Astrocyte (in vitro differentiated cells and primary cell): ENCODE data around the gene MTUS2. TPM values are rescaled to one million over a fixed set of nuclear protein-coding genes. Genes with fewer than 3 reads are reported as not detected.

Experiments
- DNase-seq: peaks from one replicate; pipeline ENCODE4 v3.0.0-alpha.2; 2010; ENCODE audit warnings: low read depth
- FAIRE-seq: peaks from 2 replicates; lab custom pipeline; 2011; peaks lifted over from hg19 to GRCh38; lab: Jason Lieb, UNC
- H2AFZ ChIP-seq: 2 replicates; pipeline ENCODE4 v1.6.0; 2012; ENCODE audit warnings: low read depth, low read length, inconsistent platforms
- H3K27ac ChIP-seq: 2 replicates; pipeline ENCODE4 v1.5.1; 2011; ENCODE audit warnings: low read depth, low read length, inconsistent platforms
- H3K27me3 ChIP-seq: 2 replicates; pipeline ENCODE4 v1.6.0; 2011; ENCODE audit warnings: low read length, inconsistent platforms; ENCODE audit not compliant: insufficient read depth
- H3K36me3 ChIP-seq: 2 replicates; pipeline ENCODE4 v1.5.1; 2011; ENCODE audit warnings: low read length, inconsistent platforms; ENCODE audit not compliant: insufficient read depth
- H3K4me1 ChIP-seq: 2 replicates; pipeline ENCODE4 v1.5.1; 2011; ENCODE audit warnings: low read length, inconsistent platforms; ENCODE audit not compliant: insufficient read depth
- H3K4me2 ChIP-seq: 2 replicates; pipeline ENCODE4 v1.6.0; 2012; ENCODE audit warnings: low read length, inconsistent platforms
- H3K4me3 ChIP-seq: 2 replicates; pipeline ENCODE4 v1.5.1; 2011; ENCODE audit warnings: low read depth, mild to moderate bottlenecking, low read length, inconsistent platforms; ENCODE audit not compliant: insufficient read depth
- H3K79me2 ChIP-seq: 2 replicates; pipeline ENCODE4 v1.6.0; 2012; ENCODE audit warnings: mild to moderate bottlenecking, low read length, inconsistent platforms; ENCODE audit not compliant: insufficient read depth
- H3K9ac ChIP-seq: 2 replicates; pipeline ENCODE4 v1.6.0; 2012; ENCODE audit warnings: mild to moderate bottlenecking, low read length, inconsistent platforms
- H3K9me3 ChIP-seq: 2 replicates; pipeline ENCODE4 v1.5.1; 2012; ENCODE audit warnings: low read depth, mild to moderate bottlenecking, low read length, inconsistent platforms; ENCODE audit not compliant: insufficient read depth
- H4K20me1 ChIP-seq: 2 replicates; pipeline ENCODE4 v1.6.0; 2012; ENCODE audit warnings: low read length, inconsistent platforms; ENCODE audit not compliant: insufficient read depth
- H3K27ac Mint-ChIP-seq: one replicate; pipeline ENCODE4 v1.8.0; 2021; ENCODE audit warnings: mild to moderate bottlenecking, mixed read lengths; ENCODE audit not compliant: unreplicated experiment
- H3K27me3 Mint-ChIP-seq: one replicate; pipeline ENCODE4 v1.8.0; 2021; ENCODE audit warnings: low read depth, mixed read lengths; ENCODE audit not compliant: unreplicated experiment
- H3K36me3 Mint-ChIP-seq: one replicate; pipeline ENCODE4 v1.8.0; 2021; ENCODE audit warnings: low read depth, mixed read lengths; ENCODE audit not compliant: unreplicated experiment
- H3K4me1 Mint-ChIP-seq: one replicate; pipeline ENCODE4 v1.8.0; 2021; ENCODE audit warnings: low read depth, mixed read lengths; ENCODE audit not compliant: unreplicated experiment
- H3K4me3 Mint-ChIP-seq: one replicate; pipeline ENCODE4 v1.8.0; 2021; ENCODE audit warnings: mild to moderate bottlenecking, moderate library complexity, mixed read lengths; ENCODE audit not compliant: unreplicated experiment
- H3K9me3 Mint-ChIP-seq: one replicate; pipeline ENCODE4 v1.8.0; 2021; ENCODE audit warnings: mild to moderate bottlenecking, mixed read lengths; ENCODE audit not compliant: unreplicated experiment
- EZH2 ChIP-seq: IDR thresholded peaks from 2 replicates; pipeline ENCODE4 v1.6.1; 2012; ENCODE audit warnings: mild to moderate bottlenecking, low read length, inconsistent platforms; ENCODE audit not compliant: insufficient read depth
- total RNA-seq: library from RNA; stranded (reverse); gene quantifications from 2 replicates; pipeline ENCODE4 v1.2.1, GENCODE V29; 2021
- TF ChIP-seq, protein P1 (sequence below): IDR thresholded peaks from 2 replicates; pipeline ENCODE4 v1.5.1; 2011; ENCODE audit warnings: low read depth, mild to moderate bottlenecking, inconsistent platforms, low read length, moderate library complexity; ENCODE audit not compliant: insufficient read depth

MTUS2 gene
- total RNA-seq, 1 donor from 2014 or later: 0.50 TPM

- Mint-ChIP-seq H3K9me3 (no peaks in the 10 kb centered on the region), H3K4me3 (no peak overlapping the region), H3K27ac (peak overlapping the region; percentile 13), H3K36me3 (peaks cover 44% of the 10 kb centered on the region), H3K4me1 (peaks cover 23% of the 10 kb centered on the region), H3K27me3 (no peaks in the 10 kb centered on the region)
- no peak overlapping the region for H3K4me2 ChIP-seq
- H3K4me1 ChIP-seq: peaks cover 42% of the 10 kb centered on the region
- H3K36me3 ChIP-seq: peaks cover 30% of the 10 kb centered on the region
- H3K27ac ChIP-seq: no peak overlapping the region
- H3K9me3 ChIP-seq: no peaks in the 10 kb centered on the region
- H2AFZ ChIP-seq: no peak overlapping the region
- no peak for DNase-seq
- FAIRE-seq: no peak
- H4K20me1 ChIP-seq: peaks cover 6% of the 10 kb centered on the region
- H3K79me2 ChIP-seq: no peaks in the 10 kb centered on the region
- H3K9ac ChIP-seq: no peak overlapping the region
- TF ChIP-seq EZH2: no peak
- TF ChIP-seq, protein P1, sequence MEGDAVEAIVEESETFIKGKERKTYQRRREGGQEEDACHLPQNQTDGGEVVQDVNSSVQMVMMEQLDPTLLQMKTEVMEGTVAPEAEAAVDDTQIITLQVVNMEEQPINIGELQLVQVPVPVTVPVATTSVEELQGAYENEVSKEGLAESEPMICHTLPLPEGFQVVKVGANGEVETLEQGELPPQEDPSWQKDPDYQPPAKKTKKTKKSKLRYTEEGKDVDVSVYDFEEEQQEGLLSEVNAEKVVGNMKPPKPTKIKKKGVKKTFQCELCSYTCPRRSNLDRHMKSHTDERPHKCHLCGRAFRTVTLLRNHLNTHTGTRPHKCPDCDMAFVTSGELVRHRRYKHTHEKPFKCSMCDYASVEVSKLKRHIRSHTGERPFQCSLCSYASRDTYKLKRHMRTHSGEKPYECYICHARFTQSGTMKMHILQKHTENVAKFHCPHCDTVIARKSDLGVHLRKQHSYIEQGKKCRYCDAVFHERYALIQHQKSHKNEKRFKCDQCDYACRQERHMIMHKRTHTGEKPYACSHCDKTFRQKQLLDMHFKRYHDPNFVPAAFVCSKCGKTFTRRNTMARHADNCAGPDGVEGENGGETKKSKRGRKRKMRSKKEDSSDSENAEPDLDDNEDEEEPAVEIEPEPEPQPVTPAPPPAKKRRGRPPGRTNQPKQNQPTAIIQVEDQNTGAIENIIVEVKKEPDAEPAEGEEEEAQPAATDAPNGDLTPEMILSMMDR: no peak
- no peak overlapping the region for H3K4me3 ChIP-seq
- H3K27me3 ChIP-seq: no peaks in the 10 kb centered on the region
Measured at GRCh38 chr13:29513002-29513980, 693.2 kb downstream of the MTUS2 start.

GRCh38 chr13:29513981-29514719 lies 694.0 kb downstream of the MTUS2 start:
- Histone ChIP-seq H3K9me3 (no peaks in the 10 kb centered on the region), H3K4me1 (peaks cover 33% of the 10 kb centered on the region), H2AFZ (no peak overlapping the region), H3K79me2 (peaks cover 4% of the 10 kb centered on the region), H3K36me3 (peaks cover 32% of the 10 kb centered on the region), H3K9ac (no peak overlapping the region), H3K27ac (no peak overlapping the region), H4K20me1 (no peaks in the 10 kb centered on the region), H3K4me2 (no peak overlapping the region), H3K27me3 (no peaks in the 10 kb centered on the region), H3K4me3 (no peak overlapping the region)
- no peak overlapping the region for H3K4me3 Mint-ChIP-seq
- no peaks in the 10 kb centered on the region for H3K9me3 Mint-ChIP-seq
- no peak for FAIRE-seq
- peak overlapping the region; percentile 13 for H3K27ac Mint-ChIP-seq
- H3K27me3 Mint-ChIP-seq: no peaks in the 10 kb centered on the region
- H3K36me3 Mint-ChIP-seq: peaks cover 41% of the 10 kb centered on the region
- no peak for TF ChIP-seq EZH2
- TF ChIP-seq, protein P1: no peak
- H3K4me1 Mint-ChIP-seq: peaks cover 14% of the 10 kb centered on the region
- no peak for DNase-seq
